Cardiac septum (tissue), 1 donor: ENCODE results near the gene RINT1. TPM values are rescaled to one million over a fixed set of nuclear protein-coding genes. Genes with fewer than 3 reads are reported as not detected.
"Not testable (repeated sequence)": the region's sequence is repeated elsewhere in the genome, so short reads cannot be mapped to it uniquely, and the experiment has no call there.

Experiments
- DNase-seq: peaks from one replicate; pipeline ENCODE4 v3.0.0-alpha.2; 2020; ENCODE audit warnings: low spot score
- intact Hi-C: fragments of 100-400 bp; cut with DNase I; formaldehyde crosslinking; loops from one replicate; pipeline ENCODE4 v1.14.0; 2022
- long read RNA-seq: library from polyadenylated mRNA; unstranded; transcript quantifications from one replicate; pipeline ENCODE4 v2.0.0, GENCODE V29; 2021
- total RNA-seq: library from RNA; stranded (reverse); fragmentation: NEBNext Ultra II Directional; extraction: Animal tissue kit (Norgen Biotek cat#: 25700); gene quantifications from one replicate; pipeline ENCODE4 v1.2.1, GENCODE V29; 2021
- donor health status: DM: no; HTN: no; CAD: no.

RINT1 gene
- total RNA-seq: 10.7 TPM
- long read RNA-seq, transcript RINT1-201 (15 exons, 2,976 nt): major isoform, 18 of 24 reads
- long read RNA-seq, partial matches to known transcripts: 1 of 24 reads
- long read RNA-seq, other reads (novel, unspliced or antisense): 5 of 24 reads

DNA sequence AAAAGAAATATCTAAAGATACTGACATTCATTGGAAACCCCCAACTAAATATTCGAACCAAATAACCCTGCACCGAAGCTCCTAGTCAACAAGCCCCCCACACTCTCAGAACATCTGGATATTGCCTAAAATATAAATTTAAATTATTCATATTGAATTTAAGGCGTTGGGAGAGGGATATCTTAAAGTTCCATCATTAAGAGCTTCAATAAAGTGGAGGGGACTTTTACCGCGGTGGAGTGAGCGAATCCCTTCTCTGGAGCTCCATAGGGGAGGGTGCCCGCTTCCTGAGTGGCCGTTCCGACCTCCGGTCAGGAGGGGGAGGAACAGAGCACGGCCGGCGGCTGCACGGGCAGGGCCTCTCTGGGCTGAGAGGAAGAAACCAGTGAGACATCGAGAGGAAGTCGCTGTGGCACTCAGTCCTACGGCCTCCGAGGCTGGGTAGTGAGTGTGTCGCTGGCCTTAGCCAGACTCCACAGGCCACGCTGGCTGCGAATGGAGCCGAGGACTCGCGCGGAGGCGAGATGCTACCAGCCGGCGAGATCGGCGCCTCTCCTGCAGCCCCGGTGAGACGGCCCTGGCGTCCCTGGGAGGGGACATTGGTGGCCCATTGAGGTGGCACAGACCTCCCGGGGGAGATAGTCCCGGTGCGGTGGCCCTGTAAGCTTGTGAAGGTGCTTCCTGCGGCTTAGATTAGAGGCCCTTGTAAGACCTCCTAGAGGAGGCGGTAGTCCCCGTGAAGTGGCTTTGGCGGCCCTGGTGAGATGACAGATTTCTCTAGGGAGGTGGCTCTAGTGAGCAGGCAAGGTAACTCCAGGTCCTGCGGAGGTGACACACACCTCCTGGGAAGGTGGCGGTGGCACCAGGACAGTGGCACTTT lies at the start of gene RINT1:
RINT1 (plus strand) TSS at position 410 of the 880 bp plus-strand sequence; CDS start at position 525, 115 bp downstream.
- DNase-seq: peak; percentile 97
- intact Hi-C loops: no loop called here

DNA sequence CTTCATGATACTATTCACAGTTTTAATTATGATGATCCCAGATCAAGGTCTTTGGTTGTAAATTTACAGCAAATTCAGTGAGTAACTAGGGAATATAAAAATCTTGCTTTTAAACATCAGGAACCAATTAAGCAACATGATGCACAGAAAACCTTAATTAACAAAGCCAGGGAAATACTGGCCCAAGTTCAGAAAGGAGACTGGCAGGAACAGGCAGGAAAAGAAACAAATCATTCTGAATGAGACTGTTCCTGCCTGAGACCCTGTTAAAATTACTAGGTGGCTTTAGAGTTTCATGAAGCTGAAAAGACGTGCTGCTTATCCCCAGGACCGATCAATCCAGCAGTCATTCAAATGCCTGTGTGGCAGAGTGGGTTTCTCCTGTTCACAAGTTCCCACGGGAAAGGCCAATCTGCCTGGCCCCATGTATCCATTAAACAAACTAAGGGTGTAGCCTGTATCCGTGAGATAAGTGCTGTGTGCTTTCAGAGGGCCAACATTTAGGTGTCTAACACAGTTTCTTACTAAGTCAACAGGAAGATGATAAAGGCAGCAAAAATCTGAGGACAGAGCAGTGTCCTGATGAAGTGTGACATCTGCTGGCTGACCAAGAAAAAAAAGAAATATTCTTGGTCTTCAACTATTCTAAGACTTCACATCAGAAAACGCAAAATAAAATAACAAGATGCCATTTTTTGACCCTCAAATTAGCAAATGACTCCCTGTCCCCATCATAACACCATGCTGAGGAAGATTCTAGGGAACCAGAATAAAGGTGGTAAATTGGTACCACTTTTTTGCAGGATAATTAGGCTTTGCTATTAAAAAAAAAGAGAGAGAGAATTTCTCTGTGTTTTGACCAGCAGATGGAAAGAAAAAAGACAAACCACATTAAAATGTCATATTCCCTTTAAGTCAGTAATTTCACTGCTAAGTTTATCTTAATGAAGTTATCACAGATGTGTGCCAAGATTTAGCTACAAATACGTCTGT lies 44.1 kb upstream of the RINT1 start:
- intact Hi-C loops: loop anchor here (2.0 kb wide), 1 partner anchor 335 kb away; no protein-coding TSS in a partner anchor
- no peak for DNase-seq

DNA sequence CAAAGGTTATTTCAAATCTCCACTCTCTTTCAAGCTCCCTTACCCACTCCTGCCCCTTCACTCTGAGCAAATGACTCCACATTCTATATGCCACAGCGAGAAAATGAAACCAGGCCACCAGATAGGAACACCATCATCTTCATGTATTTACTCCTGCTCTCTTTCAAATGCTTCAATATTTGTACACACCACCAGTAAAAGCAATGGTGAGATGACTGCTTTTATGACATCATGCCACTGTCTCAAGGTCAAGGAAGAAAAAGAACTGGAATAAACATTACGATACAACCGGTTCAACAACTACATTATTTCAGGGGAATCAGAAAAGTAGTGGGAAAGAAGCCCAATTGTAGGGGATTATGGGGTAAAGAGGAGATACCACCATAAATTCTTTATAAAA lies 42.6 kb upstream of the RINT1 start:
- no peak for DNase-seq
- intact Hi-C loops: loop anchor here (2.0 kb wide), 1 partner anchor 337 kb away; no protein-coding TSS in a partner anchor

DNA sequence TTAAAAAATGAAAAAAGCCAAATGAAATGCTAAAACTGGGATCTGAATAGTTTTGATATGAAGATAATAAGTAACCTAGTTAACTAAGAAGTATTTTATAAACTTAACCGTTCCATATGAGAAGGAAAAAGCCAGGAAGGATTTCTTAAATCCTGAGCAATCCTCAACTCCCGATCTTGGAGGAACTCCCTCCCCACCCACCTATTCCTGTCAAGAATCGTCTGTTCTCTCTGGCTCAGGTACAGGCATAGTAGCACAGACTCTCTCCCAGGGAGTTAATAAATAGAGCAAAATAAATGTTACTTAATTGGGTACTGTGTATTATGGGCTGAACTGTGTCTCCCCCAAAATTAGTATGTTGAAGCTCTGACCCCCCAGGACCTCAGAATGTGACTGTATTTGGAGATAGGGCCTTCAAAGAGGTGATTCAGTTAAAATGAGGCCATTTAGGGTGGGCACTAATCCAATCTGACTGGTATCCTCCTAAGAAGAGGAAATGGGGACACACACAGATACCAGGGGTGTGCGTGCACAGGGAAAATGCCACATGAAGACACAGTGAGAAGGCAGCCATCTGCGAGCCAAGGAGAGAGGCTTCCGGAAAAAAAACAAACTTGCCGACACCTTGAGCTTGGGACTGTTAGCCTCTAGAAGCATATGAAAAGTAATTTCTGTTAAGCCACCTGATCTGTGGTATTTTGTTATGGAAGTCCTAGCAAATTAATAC lies 38.6 kb upstream of the RINT1 start:
- no peak for DNase-seq
- intact Hi-C loops: no loop called here

DNA sequence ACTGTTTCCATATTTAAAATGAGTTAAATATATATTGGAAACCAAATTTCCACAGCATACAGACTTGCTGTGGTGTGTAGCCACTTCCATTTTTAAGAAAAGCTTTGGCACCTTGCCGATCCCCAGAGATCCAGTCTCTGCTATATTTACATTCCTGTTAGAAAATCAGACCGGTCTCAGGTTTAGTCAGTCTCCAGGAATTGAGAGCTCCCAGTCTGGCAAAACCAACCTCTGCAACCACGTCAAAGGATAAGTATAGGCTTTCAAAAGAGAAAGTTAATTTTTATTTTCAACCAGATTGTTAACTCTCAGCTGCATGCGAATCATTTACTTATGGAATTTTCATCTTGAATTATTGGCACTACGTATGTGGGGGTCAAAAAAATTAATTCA lies 38.1 kb upstream of the RINT1 start:
- no peak for DNase-seq
- intact Hi-C loops: no loop called here

DNA sequence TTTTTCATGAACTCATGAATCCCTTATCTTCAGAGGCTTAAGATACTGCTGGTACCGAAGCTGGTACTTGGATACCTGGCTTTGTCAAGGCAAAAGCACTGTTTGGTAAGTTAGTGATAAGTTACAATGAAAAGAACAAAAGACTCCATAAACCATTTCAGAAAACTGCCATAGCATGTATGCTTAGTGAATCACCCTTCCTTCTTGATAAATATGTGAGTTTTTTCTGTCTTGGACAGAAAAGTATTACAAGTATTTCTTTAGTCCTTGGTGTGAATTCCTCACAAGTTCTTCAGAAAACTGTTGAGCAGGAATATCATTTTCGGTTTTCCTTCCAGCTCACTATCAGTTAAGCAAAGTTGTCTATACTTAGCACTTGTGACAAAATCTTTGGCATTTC lies 35.5 kb upstream of the RINT1 start:
- no peak for DNase-seq
- intact Hi-C loops: no loop called here

DNA sequence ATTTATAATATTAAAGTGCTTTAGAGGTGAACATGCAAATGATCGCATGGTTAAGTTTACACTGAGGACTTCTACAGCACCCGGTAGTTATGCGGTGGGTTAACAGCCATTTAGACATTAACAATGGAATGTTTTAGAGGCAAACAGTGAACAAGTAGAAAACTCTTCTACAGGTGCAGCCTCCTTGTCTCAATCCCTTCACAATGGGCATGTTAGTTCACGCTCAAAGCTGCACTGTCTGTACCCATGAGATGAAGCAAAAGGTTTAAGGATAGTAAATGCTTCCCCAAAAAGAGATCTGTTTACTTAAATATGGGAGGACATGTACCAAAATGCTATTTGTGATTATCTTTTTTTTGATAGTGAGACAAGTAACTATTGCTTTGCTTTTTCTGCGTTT lies 35.0 kb upstream of the RINT1 start:
- intact Hi-C loops: no loop called here
- DNase-seq: no peak

DNA sequence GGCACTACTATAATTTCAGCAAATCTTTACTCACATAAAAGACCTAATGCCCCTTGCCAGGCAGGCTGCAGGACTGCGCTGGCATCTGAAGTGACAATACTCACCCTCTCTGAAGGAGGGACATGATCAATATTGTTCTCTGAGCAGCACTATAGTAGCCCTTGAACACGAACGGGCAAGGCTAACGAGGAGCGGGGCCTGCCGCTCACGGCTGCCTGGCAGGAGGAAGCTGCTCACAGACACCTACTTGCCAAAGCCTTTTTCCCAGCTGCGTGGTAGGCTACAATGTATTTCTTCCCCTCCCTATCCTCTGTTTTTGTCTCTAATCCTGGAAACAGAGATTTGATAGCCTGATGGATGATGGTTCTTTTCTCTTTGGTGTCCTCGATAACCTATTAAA lies 29.8 kb upstream of the RINT1 start:
- intact Hi-C loops: no loop called here
- no peak for DNase-seq

DNA sequence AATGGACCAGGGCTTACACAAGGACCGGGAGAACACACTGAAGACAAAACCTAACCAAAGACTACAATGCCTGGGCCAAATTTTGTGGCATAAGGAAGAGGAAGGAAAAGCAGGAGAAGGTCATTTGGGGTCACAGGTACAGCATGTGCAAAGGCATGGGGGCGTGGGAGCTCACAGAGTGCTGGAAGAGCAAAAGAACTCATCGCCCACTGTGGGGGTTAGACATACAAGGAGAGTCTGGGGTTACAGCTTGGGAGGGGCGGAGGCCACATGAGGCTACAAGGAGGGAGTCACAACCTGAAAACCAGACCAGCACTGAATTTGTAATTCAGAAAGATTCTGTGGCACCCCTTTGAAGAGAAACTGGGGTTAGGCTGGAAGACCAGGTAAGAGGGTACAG lies 19.6 kb upstream of the RINT1 start:
- intact Hi-C loops: no loop called here
- DNase-seq: no peak

DNA sequence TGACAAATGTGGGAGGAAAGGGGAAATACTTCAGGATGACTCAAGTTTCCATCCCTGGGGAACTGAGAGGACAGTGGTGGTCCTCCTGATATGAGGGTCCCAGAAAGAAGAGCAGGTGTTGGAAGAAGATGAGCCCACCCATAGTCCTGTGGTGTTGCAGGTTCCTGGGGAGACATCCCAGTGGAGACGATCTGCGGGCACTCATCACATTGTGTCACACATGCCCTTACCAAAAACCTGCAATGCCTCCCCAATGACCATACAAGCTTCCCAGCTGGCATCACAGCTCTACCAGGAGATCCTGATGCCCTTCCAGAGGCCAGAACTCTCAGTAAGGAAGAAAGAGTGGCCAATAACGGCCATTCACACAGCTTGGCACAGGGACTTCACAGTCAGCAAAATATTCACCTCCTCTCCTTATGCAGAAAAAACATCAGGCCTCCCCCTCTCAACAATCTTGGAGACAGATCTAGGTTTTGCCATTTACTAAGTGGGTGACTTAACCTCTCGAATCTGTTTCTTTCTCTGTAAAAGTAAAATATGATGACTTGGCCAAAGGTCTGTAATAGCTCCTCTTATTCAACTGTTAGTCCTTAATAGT lies 19.0 kb upstream of the RINT1 start:
- intact Hi-C loops: no loop called here
- DNase-seq: no peak

DNA sequence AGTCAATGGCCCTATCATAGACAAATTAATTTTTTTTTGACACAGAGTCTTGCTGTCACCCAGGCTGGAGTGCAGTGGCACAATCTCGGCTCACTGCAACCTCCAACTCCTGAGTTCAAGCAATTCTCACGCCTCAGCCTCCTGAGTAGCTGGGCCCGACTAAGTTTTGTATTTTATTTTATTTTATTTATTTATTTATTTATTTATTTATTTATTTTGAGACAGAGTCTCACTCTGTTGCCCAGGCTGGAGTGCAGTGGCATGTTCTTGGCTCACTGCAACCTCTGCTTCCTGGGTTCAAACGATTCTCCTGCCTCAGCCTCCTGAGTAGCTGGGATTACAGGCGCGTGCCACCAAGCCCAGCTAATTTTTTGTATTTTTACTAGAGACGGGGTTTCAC lies 16.4 kb upstream of the RINT1 start:
- intact Hi-C loops, DNase-seq: not testable (repeated sequence)

DNA sequence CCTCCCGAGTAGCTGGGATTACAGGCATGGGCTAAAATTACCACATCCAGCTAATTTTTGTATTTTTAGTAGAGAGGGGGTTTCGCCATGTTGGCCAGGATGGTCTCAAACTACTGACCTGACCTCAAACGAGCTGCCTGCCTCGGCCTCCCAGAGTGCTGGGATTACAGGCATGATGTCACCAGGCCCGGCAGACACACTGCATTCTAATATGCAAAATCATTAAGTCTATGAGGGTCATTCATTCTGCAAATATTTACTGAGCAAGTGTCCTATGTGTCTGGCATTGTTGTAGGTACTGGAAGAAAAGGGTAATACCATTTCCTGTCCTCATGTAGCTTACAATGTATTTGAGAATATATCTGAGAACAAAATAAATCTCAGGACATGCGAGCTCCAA lies 12.6 kb upstream of the RINT1 start:
- intact Hi-C loops: no loop called here
- no peak for DNase-seq

DNA sequence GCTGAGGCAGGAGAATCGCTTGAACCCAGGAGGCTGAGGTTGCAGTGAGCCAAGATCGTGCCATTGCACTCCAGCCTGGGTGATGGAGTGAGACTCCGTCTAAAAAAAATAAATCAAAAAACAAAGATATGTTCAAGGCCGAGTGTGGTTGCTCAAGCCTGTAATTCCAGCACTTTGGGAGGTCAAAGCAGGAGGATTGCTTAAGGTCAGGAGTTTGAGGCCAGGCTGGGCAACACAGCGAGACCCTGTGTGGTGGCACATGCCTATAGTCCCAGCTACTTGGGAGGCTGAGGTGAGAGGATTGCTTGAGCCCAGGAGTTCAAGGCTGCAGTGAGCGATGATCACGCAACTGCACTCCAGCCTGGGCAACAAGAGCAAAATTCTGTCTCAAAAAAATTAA lies 11.4 kb upstream of the RINT1 start:
- intact Hi-C loops, DNase-seq: not testable (repeated sequence)

DNA sequence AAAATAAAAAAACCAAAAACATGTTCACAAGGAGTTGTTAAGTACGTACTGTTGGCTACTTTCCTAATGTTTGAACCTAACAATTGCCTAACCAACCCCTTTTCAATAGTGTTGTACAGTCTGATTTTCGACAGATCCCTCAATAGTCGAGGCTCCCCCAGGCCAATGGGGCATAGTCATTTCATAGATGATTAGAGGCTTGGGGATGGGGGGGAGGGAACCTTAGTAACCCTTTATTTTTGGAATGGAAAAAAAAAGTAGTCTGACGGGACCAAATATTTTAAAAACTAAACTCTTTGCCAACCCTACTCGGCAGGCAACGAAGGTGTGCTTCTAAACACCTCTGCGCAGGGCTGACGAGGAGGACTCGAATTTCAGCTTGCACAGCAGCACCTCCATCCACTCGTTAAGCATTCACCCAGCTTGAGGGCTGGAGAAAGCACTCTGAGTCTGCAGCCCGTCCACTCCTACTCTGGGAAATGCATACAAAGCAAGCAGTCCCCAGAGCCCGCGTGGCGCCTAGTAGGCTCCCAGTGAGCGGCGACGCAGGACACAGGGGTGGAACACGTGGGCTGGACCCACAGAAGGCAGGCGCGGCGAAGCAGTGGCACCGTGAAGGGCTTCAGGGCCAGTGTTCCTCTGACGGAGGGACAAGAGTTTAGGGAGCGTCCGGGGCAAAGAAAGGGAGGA lies 10.8 kb upstream of the RINT1 start:
- DNase-seq: peak; percentile 83

DNA sequence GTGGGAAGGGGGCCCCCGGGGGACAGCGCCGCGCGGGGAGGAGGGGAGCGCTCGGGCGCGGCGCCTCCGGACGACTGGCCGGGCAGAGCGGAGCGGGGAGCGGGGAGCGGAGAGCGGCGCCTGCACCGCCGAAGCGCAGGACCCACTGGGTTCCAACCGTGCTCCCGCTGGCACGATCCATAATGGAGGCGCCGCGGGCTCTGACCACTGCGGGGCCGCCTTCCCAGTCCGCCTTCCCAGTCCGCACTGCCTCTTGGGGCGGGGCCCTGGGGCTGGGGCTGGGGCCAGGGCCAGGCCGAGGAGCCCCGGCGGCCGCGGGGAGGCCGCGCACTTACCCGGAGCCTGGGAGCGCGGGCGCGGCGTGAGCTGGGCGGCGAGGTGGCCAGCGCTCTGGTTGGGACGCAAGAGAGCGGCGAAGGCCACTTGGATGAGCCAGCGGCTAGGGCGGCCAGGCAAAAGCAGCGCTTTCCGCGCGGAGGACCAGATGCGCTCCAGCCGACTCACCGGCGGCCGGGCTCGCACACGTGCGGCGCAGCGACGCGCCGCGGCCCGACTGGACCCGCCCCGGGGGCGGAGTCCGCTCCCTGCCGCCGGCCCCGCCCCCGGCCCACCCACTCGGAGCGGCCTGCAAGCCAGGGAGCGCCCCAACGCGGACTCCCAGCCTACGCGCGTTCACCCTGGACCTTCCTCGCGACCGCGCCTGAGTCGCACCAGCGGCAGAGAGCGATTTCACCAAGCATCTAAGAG lies 10.1 kb upstream of the RINT1 start, which contains the start of gene PUS7:
PUS7 (minus strand) TSS at position 555 of the 747 bp plus-strand sequence. CDS start 13,759 bp downstream, outside the sequence.
- intact Hi-C loops: no loop called here
- DNase-seq: peak; percentile 95

More for the DNA sequence above, 10.8 kb upstream of the RINT1 start:
- intact Hi-C loops: no loop called here

DNA sequence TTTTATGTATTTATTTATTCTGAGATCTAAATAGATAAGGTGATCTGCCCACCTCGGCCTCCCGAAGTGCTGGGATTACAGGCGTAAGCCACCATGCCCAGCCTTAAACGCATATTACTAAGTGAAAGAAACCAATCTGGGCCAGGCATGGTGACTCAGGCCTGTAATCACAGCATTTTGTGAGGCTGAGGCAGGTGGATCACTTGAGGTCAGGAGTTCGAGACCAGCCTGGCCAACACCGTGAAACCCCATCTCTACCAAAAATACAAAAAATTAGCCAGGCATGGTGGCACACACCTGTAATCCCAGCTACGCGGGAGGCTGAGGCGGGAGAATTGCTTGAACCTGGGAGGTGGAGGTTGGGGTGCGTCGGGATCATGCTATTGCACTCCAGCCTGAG lies 7.6 kb upstream of the RINT1 start:
- DNase-seq, intact Hi-C loops: not testable (repeated sequence)

DNA sequence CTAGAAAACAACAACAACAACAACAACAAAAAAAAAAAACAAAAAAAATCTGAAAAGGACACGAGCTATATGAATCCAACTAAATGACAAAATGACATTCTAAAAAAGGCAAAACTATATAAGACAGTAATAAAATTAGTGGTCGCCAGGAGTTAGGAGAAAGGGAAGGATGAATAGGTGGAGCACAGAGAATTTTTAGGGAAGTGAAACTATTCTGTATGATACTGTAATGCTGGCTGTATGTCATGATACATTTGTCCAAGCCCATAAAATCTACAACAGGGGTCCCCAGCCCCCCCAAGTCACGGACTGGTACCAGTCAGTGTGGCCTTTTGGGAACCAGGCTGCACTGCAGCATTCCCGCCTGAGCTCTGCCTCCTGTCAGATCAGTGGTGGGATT lies 7.2 kb upstream of the RINT1 start:
- intact Hi-C loops: no loop called here
- no peak for DNase-seq

DNA sequence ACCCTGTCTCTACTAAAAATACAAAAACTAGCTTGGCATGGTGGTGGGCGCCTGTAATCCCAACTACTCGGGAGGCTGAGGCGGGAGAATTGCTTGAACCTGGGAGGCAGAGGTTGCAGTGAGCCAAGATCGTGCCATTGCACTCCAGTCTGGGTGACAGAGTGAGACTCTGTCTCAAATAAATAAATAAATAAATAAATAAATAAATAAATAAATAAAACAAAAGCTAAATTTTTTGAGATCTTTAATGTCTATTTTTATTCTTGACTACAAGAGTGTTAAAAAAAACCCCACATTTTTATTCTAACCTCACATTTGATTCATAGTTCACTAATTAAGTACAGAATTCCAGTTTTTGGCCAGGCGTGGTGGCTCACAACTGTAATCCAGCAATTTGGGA lies 4.3 kb upstream of the RINT1 start:
- DNase-seq, intact Hi-C loops: not testable (repeated sequence)
